Ovary (tissue), 3 donors: ENCODE measurements around the gene ZNF358.
A peak's percentile ranks its signal among the peaks of the same experiment; 100 is the strongest.

Experiments used
- EP300 ChIP-seq: sonication (generic); formaldehyde crosslinking; IDR thresholded peaks from one replicate; pipeline ENCODE4 v1.6.1; 2017; ENCODE audit warnings: antibody characterized with exemption
- TF ChIP-seq, protein P1 (sequence below), 3 donors: fragments of 450-650 bp in 2 of 3; fragments of 200-600 bp in 1 of 3; IDR thresholded peaks; one replicate each; pipeline versions ENCODE4 v1.5.1 to v1.8.0; 2016 to 2022; ENCODE audit warnings: antibody characterized with exemption in 3 of 3, mild to moderate bottlenecking in 1 of 3
- donor health status: DM: no; HTN: no; CAD: no.

DNA sequence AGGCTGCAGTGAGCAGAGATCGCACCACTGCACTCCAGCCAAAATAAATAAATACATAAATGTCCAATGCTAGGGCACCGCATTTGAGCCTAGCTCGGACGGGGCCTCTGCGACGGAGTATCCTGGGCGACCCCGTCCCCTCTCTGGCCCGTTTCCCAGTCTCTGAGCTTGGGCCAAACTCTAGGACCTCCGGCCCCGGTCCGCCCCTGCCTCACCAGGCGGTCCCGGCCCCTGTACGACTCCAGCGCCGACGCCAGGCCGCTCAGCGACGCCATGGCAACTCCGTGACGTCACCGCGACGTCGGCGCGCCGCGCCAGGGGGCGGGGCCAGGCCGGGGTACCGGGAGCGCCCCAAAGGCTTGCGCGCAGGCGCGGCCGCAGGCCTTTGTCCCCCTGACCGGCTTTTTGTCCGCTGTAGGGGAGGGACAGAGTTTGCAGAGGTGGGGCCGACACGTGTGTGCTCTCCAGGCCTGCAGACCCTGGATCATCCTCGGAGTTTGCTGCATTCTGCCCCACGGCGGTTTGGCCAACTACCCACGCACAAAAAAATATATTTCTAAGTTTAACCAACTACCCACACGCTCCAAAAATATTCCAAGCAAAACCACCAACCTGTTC, 27.1 kb upstream of the ZNF358 start, which contains the start of gene PEX11G:
- TF ChIP-seq, protein P1, sequence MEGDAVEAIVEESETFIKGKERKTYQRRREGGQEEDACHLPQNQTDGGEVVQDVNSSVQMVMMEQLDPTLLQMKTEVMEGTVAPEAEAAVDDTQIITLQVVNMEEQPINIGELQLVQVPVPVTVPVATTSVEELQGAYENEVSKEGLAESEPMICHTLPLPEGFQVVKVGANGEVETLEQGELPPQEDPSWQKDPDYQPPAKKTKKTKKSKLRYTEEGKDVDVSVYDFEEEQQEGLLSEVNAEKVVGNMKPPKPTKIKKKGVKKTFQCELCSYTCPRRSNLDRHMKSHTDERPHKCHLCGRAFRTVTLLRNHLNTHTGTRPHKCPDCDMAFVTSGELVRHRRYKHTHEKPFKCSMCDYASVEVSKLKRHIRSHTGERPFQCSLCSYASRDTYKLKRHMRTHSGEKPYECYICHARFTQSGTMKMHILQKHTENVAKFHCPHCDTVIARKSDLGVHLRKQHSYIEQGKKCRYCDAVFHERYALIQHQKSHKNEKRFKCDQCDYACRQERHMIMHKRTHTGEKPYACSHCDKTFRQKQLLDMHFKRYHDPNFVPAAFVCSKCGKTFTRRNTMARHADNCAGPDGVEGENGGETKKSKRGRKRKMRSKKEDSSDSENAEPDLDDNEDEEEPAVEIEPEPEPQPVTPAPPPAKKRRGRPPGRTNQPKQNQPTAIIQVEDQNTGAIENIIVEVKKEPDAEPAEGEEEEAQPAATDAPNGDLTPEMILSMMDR (IDR thresholded peaks at IDR 0.05), result peak in 1 of 3 donors; percentile 39
- TF ChIP-seq EP300, result no peak
